ENCODE data around the gene RFX3. TPM values are rescaled to one million over a fixed set of nuclear protein-coding genes. Genes with fewer than 3 reads are reported as not detected.
A peak's percentile ranks its signal among the peaks of the same experiment; 100 is the strongest.

The RFX3 gene
- total and polyA plus RNA-seq, 2 of the 13 experiments (the other 11 are each of a cell fraction or from before 2014, with no cell fraction given) = 2.7 to 5.3 TPM

- TF ChIP-seq ZBTB43 (CRISPR knock-in tag; conservative IDR thresholded peaks at IDR 0.05) (no peak), POLR2AphosphoS5 (IDR thresholded peaks at IDR 0.05; ENCODE audit: low read depth, low read length) (peak; percentile 15; the same call in 1 of the 2 replicates), GABPA (IDR thresholded peaks at IDR 0.05; ENCODE audit: low read depth, low read length) (no peak), GABPA (CRISPR knock-in tag; IDR thresholded peaks at IDR 0.05; ENCODE audit: low read depth) (peak; percentile 28; the same call in 1 of the 2 replicates), ZNF577 (CRISPR knock-in tag; IDR thresholded peaks at IDR 0.05; ENCODE audit: borderline replicate concordance, low read depth) (no peak; the same call in 1 of the 2 replicates), FOXO4 (CRISPR knock-in tag; conservative IDR thresholded peaks at IDR 0.05) (no peak), ZNF318 (CRISPR knock-in tag; IDR thresholded peaks at IDR 0.05) (no peak), RXRB (CRISPR knock-in tag; IDR thresholded peaks at IDR 0.05; ENCODE audit: borderline replicate concordance) (no peak), NRL (CRISPR knock-in tag; IDR thresholded peaks at IDR 0.05; ENCODE audit: borderline replicate concordance) (no peak), ZNF83 (CRISPR knock-in tag; IDR thresholded peaks at IDR 0.05; ENCODE audit: borderline replicate concordance) (0 out of 2 replicates have a peak, but pooled peaks have one; percentile 11), TOPORS (CRISPR knock-in tag; IDR thresholded peaks at IDR 0.05) (0 out of 2 replicates have a peak, but pooled peaks have one; percentile 12), ZNF552 (CRISPR knock-in tag; IDR thresholded peaks at IDR 0.05; ENCODE audit: borderline replicate concordance) (no peak), ZNF7 (CRISPR knock-in tag; IDR thresholded peaks at IDR 0.05) (peak; percentile 95), TGIF2 (CRISPR knock-in tag; IDR thresholded peaks at IDR 0.05) (no peak), ZNF598 (CRISPR knock-in tag; IDR thresholded peaks at IDR 0.05; ENCODE audit: borderline replicate concordance) (0 out of 2 replicates have a peak, but pooled peaks have one; percentile 12), CENPT (CRISPR knock-in tag; IDR thresholded peaks at IDR 0.05; ENCODE audit: low read depth) (no peak), ZNF782 (CRISPR knock-in tag; IDR thresholded peaks at IDR 0.05; ENCODE audit: borderline replicate concordance) (no peak), ZSCAN12 (CRISPR knock-in tag; IDR thresholded peaks at IDR 0.05) (no peak)
Measured at GRCh38 chr9:3526997-3527940, 1.5 kb upstream of the RFX3 start (continued).

Data from HepG2 (cell line).